HG02870 (cell line): ENCODE measurements around the gene CCDC85A.

ENCODE experiments used
- ATAC-seq: cut with Tn5 transposase; IDR thresholded peaks from one replicate; pipeline ENCODE4 v1.9.1; 2021; ENCODE audit warnings: mild to moderate bottlenecking, moderate library complexity; ENCODE audit not compliant: unreplicated experiment

The CCDC85A gene

GRCh38 chr2:56292951-56293350 lies 109.2 kb downstream of the CCDC85A start:
- no peak for ATAC-seq

DNA sequence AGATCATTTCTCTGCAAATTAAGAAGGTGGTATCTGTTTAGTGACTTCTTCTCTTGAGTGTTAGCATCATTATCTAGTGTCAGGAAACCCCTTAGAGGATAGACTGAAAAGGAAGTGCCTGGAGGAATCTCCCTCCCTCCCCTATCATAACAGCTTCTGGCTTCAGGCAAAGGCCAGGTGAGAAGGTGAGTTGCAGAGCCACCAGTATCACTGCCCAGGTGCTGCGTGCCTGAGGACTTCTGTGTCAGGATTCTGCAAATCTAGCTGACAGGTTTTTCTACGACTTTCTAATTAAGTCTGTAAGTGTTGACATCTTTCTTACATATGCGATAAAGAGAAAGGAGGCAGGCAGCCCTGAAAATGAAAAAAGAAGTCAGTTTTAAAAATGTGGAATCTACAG lies 111.9 kb downstream of the CCDC85A start:
- no peak for ATAC-seq

DNA sequence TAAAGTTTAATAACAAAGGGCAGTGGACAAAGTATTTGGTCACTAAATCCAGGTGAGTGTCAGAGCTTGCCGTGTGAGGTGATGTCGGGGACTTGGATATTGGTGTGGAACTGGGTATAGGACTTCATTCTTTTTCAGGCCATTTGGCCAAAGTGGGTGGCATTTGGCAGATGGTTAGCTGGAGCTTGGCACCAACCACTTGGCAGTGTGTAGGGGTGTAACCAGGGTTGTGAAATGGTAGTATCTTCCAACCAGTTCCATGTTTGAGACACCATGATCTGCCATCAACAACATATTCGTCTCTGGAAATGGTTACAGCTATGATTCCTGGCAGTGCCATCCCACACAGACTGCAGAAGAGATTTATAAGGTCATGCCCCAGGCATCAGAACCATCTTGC lies 113.9 kb downstream of the CCDC85A start:
- no peak for ATAC-seq

DNA sequence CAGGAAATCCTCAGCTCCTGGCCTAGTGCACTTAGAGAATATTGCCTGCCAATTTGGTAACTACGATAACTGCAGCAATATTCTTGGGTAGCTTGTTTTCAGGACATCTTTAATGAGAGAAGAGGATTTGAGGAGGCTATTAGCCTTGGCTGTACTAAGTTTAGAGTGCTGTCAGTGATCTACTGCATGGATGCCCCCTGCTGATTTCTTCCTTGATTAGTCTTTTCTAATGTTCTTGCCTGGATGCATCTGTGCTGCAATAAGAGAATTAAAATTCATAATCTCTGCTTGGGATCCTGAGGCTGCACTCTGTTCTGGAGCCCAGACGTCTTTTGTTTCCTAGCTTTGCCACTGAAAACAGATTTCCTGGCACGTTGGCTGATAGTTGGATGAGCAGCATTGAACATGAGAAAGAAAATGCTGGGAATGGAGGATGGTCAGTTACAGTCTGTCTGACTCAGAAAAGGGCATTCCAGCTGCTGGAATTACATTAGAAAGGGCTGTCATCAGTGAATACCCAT lies 115.4 kb downstream of the CCDC85A start:
- no peak for ATAC-seq

- ATAC-seq: no peak
Observed at GRCh38 chr2:56309626-56310170, 125.9 kb downstream of the CCDC85A start.

DNA sequence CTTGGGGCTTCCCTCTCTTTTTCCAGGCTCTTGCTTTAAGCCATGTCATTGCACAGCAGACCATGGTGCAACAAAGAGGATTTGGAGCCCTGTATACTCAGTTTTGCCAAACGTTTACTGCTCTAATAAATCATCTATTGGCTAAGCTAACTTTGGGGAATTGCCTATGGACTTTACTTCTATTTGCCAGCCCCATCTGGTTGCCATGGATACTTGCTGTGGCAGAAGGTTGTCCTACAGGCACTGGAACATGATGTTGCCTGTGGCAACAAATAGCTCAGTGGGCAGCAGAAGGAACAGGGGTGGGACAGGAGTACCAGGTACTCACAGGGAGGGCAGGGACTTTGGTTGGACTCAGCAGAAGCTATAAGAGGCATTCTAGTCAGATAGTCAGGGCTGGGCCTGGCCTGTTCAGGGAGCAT lies 129.7 kb downstream of the CCDC85A start:
- no peak for ATAC-seq

GRCh38 chr2:56314371-56314770 lies 130.6 kb downstream of the CCDC85A start:
- no peak for ATAC-seq

DNA sequence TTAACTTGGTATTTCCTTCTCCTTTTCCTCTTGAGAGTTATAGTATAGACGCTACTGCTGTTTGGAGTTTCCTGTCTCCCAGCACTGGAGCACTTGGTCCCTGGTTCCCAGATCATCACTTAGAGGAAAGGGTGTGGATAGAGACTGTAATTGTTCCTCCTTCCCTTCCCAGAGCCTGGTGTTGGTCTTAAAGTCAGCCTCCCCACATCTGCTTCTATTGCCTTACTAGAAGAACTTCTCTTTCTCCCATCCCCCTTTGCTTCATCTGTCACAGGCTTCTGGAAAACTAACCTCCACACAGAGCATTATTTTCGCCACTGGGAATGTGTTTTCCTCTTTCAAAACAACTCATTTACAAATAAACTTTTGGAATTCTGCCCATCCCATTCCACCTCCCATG lies 131.0 kb downstream of the CCDC85A start:
- ATAC-seq: no peak

- ATAC-seq: no peak
Observed at GRCh38 chr2:56315376-56315775, 131.6 kb downstream of the CCDC85A start.

GRCh38 chr2:56316011-56316410 lies 132.2 kb downstream of the CCDC85A start:
- ATAC-seq: no peak

- ATAC-seq: no peak
Observed at GRCh38 chr2:56318147-56318546, 134.4 kb downstream of the CCDC85A start.

- ATAC-seq: no peak
Observed at GRCh38 chr2:56325661-56326345, 142.0 kb downstream of the CCDC85A start.

GRCh38 chr2:56326346-56326741 lies 142.6 kb downstream of the CCDC85A start:
- no peak for ATAC-seq

- no peak for ATAC-seq
Observed at GRCh38 chr2:56331810-56332209, 148.0 kb downstream of the CCDC85A start.

- ATAC-seq: no peak
Observed at GRCh38 chr2:56333812-56334485, 150.2 kb downstream of the CCDC85A start.

DNA sequence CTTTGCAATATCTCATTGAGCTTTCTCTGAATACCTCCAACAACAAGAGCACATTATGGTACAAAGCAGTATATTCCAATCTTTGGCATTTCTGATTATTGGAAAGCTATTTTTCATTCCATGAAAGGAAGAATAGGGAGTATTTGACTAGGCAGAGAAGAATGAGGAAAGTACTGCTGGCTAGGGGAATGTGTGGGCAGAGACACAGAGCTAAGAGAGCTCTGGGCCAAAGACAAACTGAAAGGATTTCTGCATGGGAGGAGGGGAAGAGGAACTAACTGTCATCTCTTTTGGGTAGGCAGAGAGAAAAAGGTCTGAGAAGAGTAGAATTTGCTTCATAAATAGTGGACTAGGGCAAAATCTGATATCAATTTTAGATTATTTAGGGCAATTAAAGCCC lies 150.8 kb downstream of the CCDC85A start:
- no peak for ATAC-seq

DNA sequence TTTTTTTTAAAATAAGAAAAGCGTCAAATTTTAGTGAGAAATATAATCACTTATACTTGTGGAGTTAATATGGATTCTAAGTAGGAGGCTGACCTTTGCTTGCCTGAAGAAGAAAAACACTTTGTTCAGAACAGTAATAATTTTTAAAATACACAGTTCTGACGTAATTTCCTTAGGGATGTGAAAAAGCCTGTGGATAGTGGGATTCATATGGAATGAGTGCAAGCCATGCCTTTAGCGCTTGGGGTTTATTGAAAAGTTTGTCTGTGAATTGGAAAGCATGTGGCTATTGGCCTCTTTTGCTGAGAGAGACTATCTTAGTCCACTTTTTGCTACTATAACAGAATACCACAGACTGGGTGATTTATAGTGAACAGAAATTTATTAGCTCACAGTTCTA lies 151.3 kb downstream of the CCDC85A start:
- ATAC-seq: no peak

DNA sequence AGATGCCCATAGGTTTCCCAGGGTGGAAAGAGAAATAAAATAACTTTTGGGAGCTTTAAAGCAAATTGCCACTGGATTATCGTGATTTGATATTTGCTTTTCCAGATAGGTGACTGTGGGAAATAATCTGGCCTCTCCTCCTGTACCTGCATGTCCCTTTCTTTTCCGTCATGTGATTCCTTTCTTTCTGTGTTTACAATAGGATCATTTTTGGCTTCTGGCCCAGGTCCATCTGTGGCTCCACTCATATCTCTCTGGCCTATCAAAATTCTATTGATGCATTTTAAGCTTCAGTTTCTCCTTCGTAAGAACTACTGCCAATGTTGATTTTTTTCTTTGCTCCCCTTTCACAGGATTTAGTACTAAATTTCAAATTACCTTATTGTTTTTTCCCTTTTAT lies 153.6 kb downstream of the CCDC85A start:
- ATAC-seq: no peak

- ATAC-seq: no peak
Observed at GRCh38 chr2:56338232-56338631, 154.4 kb downstream of the CCDC85A start.

DNA sequence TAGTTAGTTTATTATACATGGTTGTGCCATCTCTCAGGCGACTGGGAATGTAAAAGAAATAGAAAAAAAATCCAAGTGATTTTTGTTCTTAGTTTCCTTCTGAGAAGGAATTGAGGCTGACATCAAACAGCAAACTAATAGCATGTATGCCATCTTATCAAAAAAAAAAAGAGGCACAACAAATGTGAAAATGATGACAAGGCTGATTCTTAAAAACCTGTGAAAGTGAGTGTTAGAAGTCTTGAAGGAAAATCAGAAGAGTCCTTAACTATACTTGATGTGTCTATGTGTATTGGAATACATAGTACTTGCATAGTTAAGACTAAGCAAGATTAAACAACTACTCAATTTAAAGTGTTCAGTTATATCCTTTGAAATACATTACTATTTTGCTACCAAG lies 161.0 kb downstream of the CCDC85A start:
- ATAC-seq: no peak

DNA sequence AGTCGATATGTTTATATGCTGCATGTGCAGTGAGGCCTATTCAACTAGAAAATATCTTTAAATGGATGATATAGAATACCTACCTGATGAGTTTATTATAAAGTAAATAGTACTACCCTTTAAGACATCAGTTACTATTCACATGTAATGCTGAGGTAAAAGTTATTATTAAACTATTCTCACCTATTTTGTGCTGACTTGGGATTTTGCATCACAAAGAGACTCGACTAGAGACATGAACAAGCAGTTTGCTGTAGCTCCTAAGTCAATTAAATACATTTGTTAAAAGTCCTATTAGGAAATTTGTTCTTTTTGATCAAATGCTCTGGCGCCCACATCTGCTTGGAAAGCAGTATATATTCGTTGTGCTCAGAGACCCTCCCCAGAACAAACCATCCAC lies 164.1 kb downstream of the CCDC85A start:
- no peak for ATAC-seq
